NCI-H187 (cell line): ENCODE results near the gene RNF5.
"Not testable (repeated sequence)": the region's sequence is repeated elsewhere in the genome, so short reads cannot be mapped to it uniquely, and the experiment has no call there.

Source experiments
- DNase-seq, 2 experiments: peaks; one replicate each; lab custom pipeline; 2025; lab: John Stamatoyannopoulos, UW

Gene RNF5

GRCh38 chr6:32175711-32176475 is 2.3 kb upstream of the RNF5 start, which contains the start of gene AGPAT1:
TSS of gene AGPAT1 (minus strand) at chr6:32176084. CDS start at chr6:32171496, 4,588 bp downstream.
- DNase-seq, result peak; percentile 90 to 95

- DNase-seq, result no peak
Measured at GRCh38 chr6:32176476-32177182, 1.6 kb upstream of the RNF5 start.

- peak; percentile 11 to 62 for DNase-seq
Measured at GRCh38 chr6:32177183-32177787, 920 bp upstream of the RNF5 start.

GRCh38 chr6:32178547-32179440 is 589 bp downstream of the RNF5 start:
- peak in 1 of 2 experiments; percentile 54 for DNase-seq

- no peak for DNase-seq
Measured at GRCh38 chr6:32179766-32180405, 1.7 kb downstream of the RNF5 start.

GRCh38 chr6:32181148-32181702 is 3.0 kb downstream of the RNF5 start:
- DNase-seq, result no peak

GRCh38 chr6:32181915-32182529 is 3.8 kb downstream of the RNF5 start:
- DNase-seq, result no peak

- no peak for DNase-seq
Measured at GRCh38 chr6:32182555-32182981, 4.4 kb downstream of the RNF5 start.

GRCh38 chr6:32183030-32183429 is 4.8 kb downstream of the RNF5 start:
- no peak for DNase-seq

GRCh38 chr6:32183483-32184083 is 5.4 kb downstream of the RNF5 start:
- no peak for DNase-seq

- DNase-seq, result no peak
Measured at GRCh38 chr6:32184084-32184640, 6.0 kb downstream of the RNF5 start, which contains the start of gene AGER. TSS of gene AGER (minus strand) at chr6:32184253. CDS start at chr6:32184222, 31 bp downstream.

- DNase-seq, result not testable (repeated sequence)
Measured at GRCh38 chr6:32185681-32186131, 7.5 kb downstream of the RNF5 start.

- not testable (repeated sequence) for DNase-seq
Measured at GRCh38 chr6:32186151-32186840, 8.1 kb downstream of the RNF5 start.

- no peak for DNase-seq
Measured at GRCh38 chr6:32187009-32187709, 9.0 kb downstream of the RNF5 start.

GRCh38 chr6:32187725-32188380 is 9.6 kb downstream of the RNF5 start:
- DNase-seq, result not testable (repeated sequence)

GRCh38 chr6:32188381-32189068 is 10.3 kb downstream of the RNF5 start:
- no peak for DNase-seq
